ENCODE data around the gene KIF22.
"Not testable (repeated sequence)": the region's sequence is repeated elsewhere in the genome, so short reads cannot be mapped to it uniquely, and the experiment has no call there.

KIF22 gene

GRCh38 chr16:29790183-29790948, at the start of gene KIF22:
Gene KIF22, plus strand, starts transcription at chr16:29790751. Its CDS starts 9 bp downstream, at chr16:29790760.
- DNase-seq = peak; percentile 100

DNA sequence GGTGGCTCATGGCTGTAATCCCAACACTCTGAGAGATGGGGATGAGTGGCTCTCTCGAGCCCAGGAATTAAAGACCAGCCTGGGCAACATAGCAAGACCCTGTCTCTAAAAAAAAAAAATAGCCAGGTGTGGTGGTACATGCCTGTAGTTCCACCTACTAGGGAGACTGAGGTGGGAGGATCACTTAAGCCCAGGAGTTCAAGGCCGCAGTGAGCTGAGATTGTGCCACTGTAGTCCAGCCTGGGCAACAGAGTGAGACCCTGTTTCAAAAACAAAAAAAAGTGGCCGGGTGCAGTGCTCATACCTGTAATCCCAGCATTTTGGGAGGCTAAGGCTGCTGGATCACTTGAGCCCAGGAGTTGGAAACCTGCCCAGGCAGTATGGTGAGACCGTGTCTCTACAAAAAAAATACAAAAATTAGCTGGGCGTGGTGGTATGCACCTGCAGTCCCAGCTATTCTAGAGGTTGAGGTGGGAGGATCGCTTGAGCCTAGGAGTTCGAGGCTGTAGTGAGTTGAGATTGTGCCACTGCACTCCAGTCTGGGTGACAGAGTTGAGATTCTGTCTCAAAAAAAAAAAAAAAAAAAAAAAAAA, 47.8 kb upstream of the KIF22 start:
- no peak for DNase-seq

- DNase-seq = no peak
Observed at GRCh38 chr16:29743475-29743826, 47.1 kb upstream of the KIF22 start.

GRCh38 chr16:29743827-29744531, 46.6 kb upstream of the KIF22 start:
- peak; percentile 44 for DNase-seq

DNA sequence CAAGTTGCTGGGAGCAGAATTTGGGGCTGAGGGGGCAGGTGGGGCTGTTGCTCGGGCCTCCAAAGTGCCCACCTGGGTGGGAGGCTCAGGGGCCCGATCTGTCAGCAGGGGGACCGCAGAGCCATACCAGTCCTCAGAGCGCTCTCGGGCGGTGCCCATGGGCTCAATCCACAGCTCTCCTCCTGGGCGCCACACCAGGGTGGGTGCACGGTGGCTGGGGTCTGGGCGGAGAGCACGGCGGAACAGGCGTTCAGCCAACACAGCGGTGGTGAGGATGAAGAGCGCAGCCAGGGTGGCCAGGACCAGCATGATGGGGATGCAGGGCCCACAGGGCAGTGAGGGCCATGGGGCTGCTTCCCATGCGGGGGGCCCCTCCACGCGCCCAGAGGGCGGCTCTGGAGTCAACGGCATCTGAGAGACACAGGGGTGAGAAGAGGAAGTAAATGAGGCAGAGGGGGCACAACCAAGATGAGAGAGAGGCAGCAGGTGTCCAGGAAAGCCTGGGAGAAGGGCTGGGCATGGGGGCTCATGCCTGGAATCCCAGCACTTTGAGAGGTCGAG, 45.9 kb upstream of the KIF22 start:
- DNase-seq = peak; percentile 7

GRCh38 chr16:29745121-29745852, 45.3 kb upstream of the KIF22 start:
- DNase-seq = peak; percentile 56

- DNase-seq = peak; percentile 67
Observed at GRCh38 chr16:29745853-29746345, 44.7 kb upstream of the KIF22 start, which contains the start of gene C16orf54. Gene C16orf54, minus strand, starts transcription at chr16:29745990. Its CDS starts 1,039 bp downstream, at chr16:29744951.

GRCh38 chr16:29746518-29746917, 44.0 kb upstream of the KIF22 start:
- DNase-seq = not testable (repeated sequence)

GRCh38 chr16:29747947-29748759, 42.4 kb upstream of the KIF22 start:
- no peak for DNase-seq

DNA sequence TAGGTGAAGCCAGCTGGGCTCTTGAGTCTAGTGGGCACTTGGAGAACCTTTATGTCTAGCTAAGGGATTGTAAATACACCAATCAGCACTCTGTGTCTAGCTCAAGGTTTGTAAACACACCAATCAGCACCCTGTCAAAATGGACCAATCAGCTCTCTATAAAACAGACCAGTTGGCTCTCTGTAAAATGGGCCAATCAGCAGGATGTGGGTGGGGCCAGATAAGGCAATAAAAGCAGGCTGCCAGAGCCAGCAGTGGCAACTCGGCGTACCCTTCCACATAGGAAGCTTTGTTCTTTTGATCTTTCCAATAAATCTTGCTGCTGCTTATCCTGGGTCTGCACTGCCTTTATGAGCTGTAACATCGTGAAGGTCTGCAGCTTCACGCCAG, 41.8 kb upstream of the KIF22 start:
- not testable (repeated sequence) for DNase-seq

GRCh38 chr16:29753516-29753915, 37.0 kb upstream of the KIF22 start:
- no peak for DNase-seq

- no peak for DNase-seq
Observed at GRCh38 chr16:29756654-29757053, 33.9 kb upstream of the KIF22 start.

- not testable (repeated sequence) for DNase-seq
Observed at GRCh38 chr16:29757086-29757485, 33.5 kb upstream of the KIF22 start.

- DNase-seq = no peak
Observed at GRCh38 chr16:29757950-29758466, 32.5 kb upstream of the KIF22 start.

DNA sequence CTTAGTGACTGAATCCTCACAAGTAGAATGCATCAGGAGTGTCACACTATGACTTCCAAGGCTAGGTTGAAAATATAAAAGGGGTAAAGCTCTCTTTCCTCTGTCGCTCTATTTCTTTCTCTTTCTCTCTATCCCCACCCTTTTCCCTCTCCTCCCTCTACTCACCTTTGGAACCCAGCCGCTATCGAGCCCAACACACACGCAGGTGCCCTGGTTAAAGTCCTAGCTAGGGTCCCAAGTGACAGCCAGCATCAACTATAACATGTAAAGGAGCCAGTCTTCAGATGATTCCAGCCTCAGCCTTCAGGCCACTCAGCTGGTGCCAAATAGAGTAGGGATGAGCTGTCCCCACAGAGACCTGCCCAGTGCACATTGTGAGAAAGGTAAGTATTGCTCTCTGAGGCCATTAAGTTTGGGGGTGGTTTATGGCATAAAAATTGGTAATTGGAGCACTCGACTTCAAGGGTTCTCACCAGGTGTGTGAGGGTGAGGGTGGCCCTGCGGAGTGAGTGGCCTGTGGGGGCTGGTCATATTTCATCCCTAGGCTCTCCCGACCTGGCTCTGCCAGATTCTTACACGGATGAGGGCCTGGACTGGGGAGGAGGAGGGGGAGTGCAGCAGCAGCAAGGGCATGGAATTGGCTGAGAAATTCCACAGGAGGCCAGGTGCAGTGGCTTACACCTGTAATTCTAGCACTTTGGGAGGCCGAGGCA, 29.8 kb upstream of the KIF22 start:
- DNase-seq = no peak

DNA sequence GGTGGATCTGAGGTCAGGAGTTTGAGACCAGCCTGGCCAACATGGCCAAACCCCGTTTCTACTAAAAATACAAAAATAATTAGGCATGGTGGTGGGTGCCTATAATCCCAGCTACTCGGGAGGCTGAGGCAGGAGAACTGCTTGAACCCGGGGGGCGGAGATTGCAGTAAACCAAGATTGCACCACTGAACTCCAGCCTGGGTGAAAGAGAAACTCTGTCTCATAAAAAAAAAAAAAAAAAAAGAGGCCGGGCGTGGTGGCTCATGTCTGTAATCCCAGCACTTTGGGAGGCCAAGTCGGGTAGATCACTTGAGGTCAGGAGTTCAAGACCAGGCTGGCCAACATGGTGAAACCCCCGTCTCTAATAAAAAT, 29.3 kb upstream of the KIF22 start:
- not testable (repeated sequence) for DNase-seq

DNA sequence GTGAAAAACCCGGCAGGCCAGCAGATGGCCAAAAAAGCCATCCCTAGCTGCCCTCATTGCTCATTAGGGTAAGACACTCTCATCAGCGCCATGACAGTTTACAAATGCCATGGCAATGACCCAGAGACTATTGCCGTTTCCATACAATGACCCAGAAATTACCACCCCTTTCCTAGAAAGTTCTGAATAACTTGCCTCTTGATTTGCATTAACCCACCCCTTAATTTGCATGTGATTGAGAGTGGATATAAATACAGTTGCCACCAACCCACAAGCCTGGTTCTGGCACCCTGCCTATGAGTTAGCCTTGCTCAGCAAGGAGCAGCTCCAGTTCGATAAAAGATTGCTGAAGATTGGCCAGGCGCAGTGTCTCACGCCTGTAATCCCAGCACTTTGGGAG, 28.7 kb upstream of the KIF22 start:
- DNase-seq = no peak

- DNase-seq = no peak
Observed at GRCh38 chr16:29763326-29763725, 27.2 kb upstream of the KIF22 start.

GRCh38 chr16:29765167-29766032, 25.2 kb upstream of the KIF22 start:
- DNase-seq = no peak

DNA sequence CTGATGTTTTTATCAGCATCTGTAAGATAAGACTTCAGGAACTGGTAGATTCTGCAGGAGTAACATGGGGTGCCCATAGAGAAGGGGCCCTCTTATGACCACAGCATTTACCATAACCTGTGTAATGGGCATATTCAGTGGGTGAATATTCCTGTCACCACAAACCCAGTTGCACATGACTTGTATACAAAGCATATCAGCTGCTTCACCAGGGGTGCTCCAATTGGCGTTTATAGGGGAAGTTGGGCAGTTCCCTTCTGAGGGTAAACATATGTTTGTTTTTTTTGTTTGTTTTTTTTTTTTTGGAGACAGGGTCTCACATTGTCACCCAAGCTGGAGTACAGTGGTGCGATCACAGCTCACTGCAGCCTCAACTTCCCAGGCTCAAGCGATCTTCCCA, 24.0 kb upstream of the KIF22 start:
- DNase-seq = no peak

Data from stimulated activated CD4-positive, alpha-beta T cell treated with anti-CD3 and anti-CD28 coated beads, Interleukin-4, amount 100 ng/mL, for 1 hour (primary cell).